HG03103 (cell line): Measurements from ENCODE around the gene EIF5A2.

Experiments
- ATAC-seq: cut with Tn5 transposase; IDR thresholded peaks from one replicate; pipeline ENCODE4 v1.9.1; 2021; ENCODE audit warnings: low read depth; ENCODE audit not compliant: unreplicated experiment

The EIF5A2 gene

GRCh38 chr3:170862618-170863374, 45.6 kb downstream of the EIF5A2 start:
- ATAC-seq, result no peak

- ATAC-seq, result no peak
Observed at GRCh38 chr3:170858599-170858998, 49.8 kb downstream of the EIF5A2 start.

GRCh38 chr3:170852324-170852723, 56.1 kb downstream of the EIF5A2 start:
- no peak for ATAC-seq

GRCh38 chr3:170848292-170848917, 60.0 kb downstream of the EIF5A2 start:
- no peak for ATAC-seq

GRCh38 chr3:170844377-170844776, 64.1 kb downstream of the EIF5A2 start:
- ATAC-seq, result no peak

GRCh38 chr3:170840291-170840859, 68.1 kb downstream of the EIF5A2 start:
- ATAC-seq, result no peak

GRCh38 chr3:170839518-170840100, 68.8 kb downstream of the EIF5A2 start:
- ATAC-seq, result no peak
